Hepatocyte (in vitro differentiated cells): ENCODE data around the gene STARD5.

Source experiments
- CTCF ChIP-seq: fragments of 200-600 bp; sonication (generic); IDR thresholded peaks from 2 replicates; pipeline ENCODE4 v1.5.1; 2016; ENCODE audit warnings: antibody characterized with exemption, mild to moderate bottlenecking; ENCODE audit not compliant: poor library complexity
- EZH2 ChIP-seq: fragments of 200-600 bp; sonication (generic); IDR thresholded peaks from 2 replicates; pipeline ENCODE4 v1.6.1; 2016; ENCODE audit warnings: antibody characterized with exemption, mild to moderate bottlenecking, borderline replicate concordance
- EZH2phosphoT487 ChIP-seq: fragments of 200-600 bp; sonication (generic); IDR thresholded peaks from one replicate; pipeline ENCODE4 v1.6.1; 2018; ENCODE audit warnings: antibody characterized with exemption, mild to moderate bottlenecking, low read depth, moderate library complexity; ENCODE audit not compliant: unreplicated experiment, severe bottlenecking

- no peak for TF ChIP-seq EZH2
- TF ChIP-seq CTCF = no peak
- TF ChIP-seq EZH2phosphoT487 = no peak
Measured at GRCh38 chr15:81322676-81323253, 1.2 kb downstream of the STARD5 start.
